ENCODE results near the gene SS18.

The SS18 gene

DNA sequence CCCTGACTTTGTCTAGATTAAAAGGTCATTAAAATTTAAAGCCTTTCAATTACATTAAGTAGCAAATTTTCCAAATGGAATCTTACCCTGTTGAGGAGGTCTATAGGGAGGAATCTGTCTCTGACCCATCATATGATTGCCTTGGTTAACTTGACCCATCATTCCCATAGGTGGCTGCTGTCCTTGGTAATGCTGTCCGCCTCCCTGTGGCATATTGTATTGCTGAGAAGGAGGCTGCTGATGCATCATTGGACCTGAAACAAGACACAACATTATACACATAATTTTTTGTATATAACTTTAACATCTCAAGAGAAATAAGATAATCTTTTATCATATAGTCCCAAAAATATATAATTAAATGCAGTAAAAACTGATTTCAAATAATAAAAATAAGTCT is 51.2 kb downstream of the SS18 start:
- Histone ChIP-seq H3K9me3 (ENCODE audit: control insufficient read depth in 2 of 2, low read length in 2 of 2) (no peaks in the 10 kb centered on the region), H3K4me3 (ENCODE audit: low read length in 2 of 2) (no peak overlapping the region), H3K27me3 (ENCODE audit: control insufficient read depth in 1 of 2, insufficient read depth in 2 of 2, low read length in 2 of 2) (no peaks in the 10 kb centered on the region), H3K27ac (ENCODE audit: low read length) (no peak overlapping the region), H3K9ac (ENCODE audit: low read length in 2 of 2) (no peak overlapping the region), H3K36me3 (ENCODE audit: control insufficient read depth in 2 of 2, insufficient read depth in 2 of 2, low read length in 2 of 2) (peaks cover 20% of the 10 kb centered on the region in 2 donors), H3K4me1 (ENCODE audit: control insufficient read depth, insufficient read depth, low read length) (no peaks in the 10 kb centered on the region)

DNA sequence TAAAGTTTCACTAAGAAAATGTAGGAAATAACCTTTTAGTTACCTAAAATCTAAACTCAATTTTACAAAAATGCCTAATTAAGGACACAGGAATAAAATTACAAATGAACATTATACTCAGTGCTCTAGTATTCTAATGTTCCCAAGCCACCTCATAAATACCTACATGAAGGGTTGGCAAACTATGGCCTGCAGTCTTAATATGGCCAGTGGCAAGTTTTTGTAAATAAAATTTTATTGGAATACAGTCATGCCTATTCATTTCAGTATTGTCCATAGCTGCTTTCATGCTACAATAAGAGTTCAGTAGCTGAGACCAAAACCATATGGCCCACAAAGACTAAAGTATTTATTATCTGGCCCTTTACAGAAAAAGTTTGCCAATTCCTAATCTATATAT is 53.8 kb downstream of the SS18 start:
- Histone ChIP-seq H3K9me3 (ENCODE audit: control insufficient read depth in 2 of 2, low read length in 2 of 2) (no peaks in the 10 kb centered on the region), H3K4me3 (ENCODE audit: low read length in 2 of 2) (no peak overlapping the region), H3K36me3 (ENCODE audit: control insufficient read depth in 2 of 2, insufficient read depth in 2 of 2, low read length in 2 of 2) (peaks cover 27 to 39% of the 10 kb centered on the region in 2 donors), H3K27ac (ENCODE audit: low read length) (no peak overlapping the region), H3K9ac (ENCODE audit: low read length in 2 of 2) (no peak overlapping the region), H3K27me3 (ENCODE audit: control insufficient read depth in 1 of 2, insufficient read depth in 2 of 2, low read length in 2 of 2) (no peaks in the 10 kb centered on the region), H3K4me1 (ENCODE audit: control insufficient read depth, insufficient read depth, low read length) (no peaks in the 10 kb centered on the region)

DNA sequence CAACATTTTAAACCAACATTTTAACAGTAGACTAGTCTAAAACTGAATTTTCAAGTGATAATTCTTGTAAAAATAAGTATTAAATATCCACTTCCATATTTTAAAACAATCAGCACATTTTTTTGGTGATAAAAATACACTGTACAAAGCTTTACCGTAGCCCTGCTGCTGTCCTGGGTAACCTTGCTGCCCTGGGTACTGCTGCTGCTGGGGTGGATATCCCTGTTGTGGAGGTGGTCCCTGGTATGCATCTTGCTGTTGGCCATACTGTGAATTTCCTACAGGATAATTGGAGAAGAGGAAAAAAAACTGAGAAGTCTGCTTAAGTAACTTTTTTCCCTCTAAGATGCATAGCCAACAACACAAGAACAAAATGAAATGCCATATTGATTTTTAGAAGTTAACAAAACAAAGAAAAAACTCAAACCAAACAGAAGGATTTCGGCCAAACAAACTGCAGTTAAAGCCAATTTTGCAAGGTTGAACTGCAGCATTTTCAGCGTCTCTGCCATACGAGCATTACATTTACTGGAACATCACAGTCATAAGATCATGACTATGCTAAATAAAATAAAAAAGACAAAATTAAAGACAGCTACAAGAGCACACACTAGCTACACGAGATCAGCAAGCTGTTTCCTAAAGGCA is 55.4 kb downstream of the SS18 start:
- H3K27ac ChIP-seq (ENCODE audit: low read length): no peak overlapping the region
- H3K9ac ChIP-seq (ENCODE audit: low read length in 2 of 2): no peak overlapping the region
- H3K36me3 ChIP-seq (ENCODE audit: control insufficient read depth in 2 of 2, insufficient read depth in 2 of 2, low read length in 2 of 2): peaks cover 32 to 48% of the 10 kb centered on the region in 2 donors
- no peak overlapping the region for H3K4me3 ChIP-seq (ENCODE audit: low read length in 2 of 2)
- no peaks in the 10 kb centered on the region for H3K4me1 ChIP-seq (ENCODE audit: control insufficient read depth, insufficient read depth, low read length)
- H3K9me3 ChIP-seq (ENCODE audit: control insufficient read depth in 2 of 2, low read length in 2 of 2): no peaks in the 10 kb centered on the region
- H3K27me3 ChIP-seq (ENCODE audit: control insufficient read depth in 1 of 2, insufficient read depth in 2 of 2, low read length in 2 of 2): no peaks in the 10 kb centered on the region

DNA sequence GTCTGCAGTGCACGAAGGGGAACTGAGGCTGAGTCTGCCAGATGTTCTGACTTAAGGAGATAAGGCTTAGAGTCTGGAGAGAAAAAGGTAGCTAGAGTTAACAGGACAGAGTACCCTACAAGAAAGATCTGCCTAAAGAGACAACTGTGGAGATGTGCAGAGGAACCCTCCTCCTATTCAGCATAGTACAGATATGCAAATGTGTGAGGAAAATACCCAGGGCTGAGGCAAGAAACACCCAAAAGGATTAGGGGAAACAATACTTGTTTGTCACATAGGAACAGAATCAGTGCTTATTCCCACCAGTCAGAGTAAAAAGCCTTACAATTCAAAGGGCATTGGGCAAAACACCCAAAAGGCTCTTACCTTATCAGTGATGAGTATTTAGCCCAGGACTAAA is 67.8 kb downstream of the SS18 start:
- H3K4me3 ChIP-seq (ENCODE audit: low read length in 2 of 2): no peak overlapping the region
- no peaks in the 10 kb centered on the region for H3K27me3 ChIP-seq (ENCODE audit: control insufficient read depth in 1 of 2, insufficient read depth in 2 of 2, low read length in 2 of 2)
- no peaks in the 10 kb centered on the region for H3K4me1 ChIP-seq (ENCODE audit: control insufficient read depth, insufficient read depth, low read length)
- H3K9ac ChIP-seq (ENCODE audit: low read length in 2 of 2): no peak overlapping the region
- H3K36me3 ChIP-seq (ENCODE audit: control insufficient read depth in 2 of 2, insufficient read depth in 2 of 2, low read length in 2 of 2): peaks cover 28 to 37% of the 10 kb centered on the region in 2 donors
- H3K27ac ChIP-seq (ENCODE audit: low read length): no peak overlapping the region
- H3K9me3 ChIP-seq (ENCODE audit: control insufficient read depth in 2 of 2, low read length in 2 of 2): no peaks in the 10 kb centered on the region

DNA sequence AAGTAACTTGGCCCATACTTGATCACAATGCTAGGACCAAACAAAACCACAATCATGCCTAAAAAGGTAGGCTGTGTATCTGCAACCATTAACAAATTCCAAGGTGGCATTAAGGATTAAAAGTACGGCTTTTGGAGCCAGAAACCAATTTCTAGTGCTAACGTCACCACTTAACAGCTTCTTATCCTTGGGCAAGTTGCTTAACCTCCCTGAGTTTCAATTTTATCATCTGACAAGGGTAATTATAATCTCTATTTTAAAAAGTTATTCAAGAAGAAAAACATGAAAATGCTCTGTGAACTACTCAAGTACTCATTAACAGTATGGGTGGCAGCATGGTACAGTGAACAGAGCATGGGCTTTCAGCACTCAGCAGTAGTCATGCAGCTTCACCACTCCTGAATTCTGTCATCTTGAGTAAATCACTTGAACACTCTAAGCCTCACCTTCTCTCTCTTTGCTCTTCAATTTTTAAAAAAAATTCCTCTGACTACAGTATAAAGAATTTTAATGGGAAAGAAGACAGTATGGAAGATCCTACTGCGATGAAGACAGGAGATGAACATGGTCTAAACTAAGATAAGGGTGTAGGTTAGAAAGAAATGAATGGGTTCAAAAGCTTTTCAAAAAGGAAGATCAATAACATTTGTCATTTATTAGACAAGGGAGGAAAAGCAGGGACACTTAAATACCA is 69.2 kb downstream of the SS18 start:
- Histone ChIP-seq H3K4me1 (ENCODE audit: control insufficient read depth, insufficient read depth, low read length) (no peaks in the 10 kb centered on the region), H3K27ac (ENCODE audit: low read length) (no peak overlapping the region), H3K9me3 (ENCODE audit: control insufficient read depth in 2 of 2, low read length in 2 of 2) (no peaks in the 10 kb centered on the region), H3K9ac (ENCODE audit: low read length in 2 of 2) (no peak overlapping the region), H3K4me3 (ENCODE audit: low read length in 2 of 2) (no peak overlapping the region), H3K36me3 (ENCODE audit: control insufficient read depth in 2 of 2, insufficient read depth in 2 of 2, low read length in 2 of 2) (peaks cover 28 to 36% of the 10 kb centered on the region in 2 donors), H3K27me3 (ENCODE audit: control insufficient read depth in 1 of 2, insufficient read depth in 2 of 2, low read length in 2 of 2) (no peaks in the 10 kb centered on the region)

DNA sequence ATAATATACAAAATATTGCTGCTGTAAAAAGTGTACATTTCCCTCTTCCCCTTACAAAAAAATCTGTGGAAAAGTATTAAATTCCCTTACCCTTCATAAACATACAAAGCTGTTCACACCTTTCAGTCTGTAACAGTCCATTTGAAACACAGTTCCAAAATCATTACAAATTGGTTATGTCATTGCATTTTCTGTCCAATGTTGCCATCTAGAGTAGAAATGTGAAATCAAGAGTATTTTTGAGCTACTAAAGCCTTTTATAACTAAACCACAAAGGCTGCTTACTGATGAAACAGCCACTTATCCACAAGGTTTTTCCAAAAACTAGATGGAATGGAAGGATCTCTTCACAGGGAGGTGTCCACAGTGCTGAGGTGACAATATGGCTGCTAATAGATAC is 72.5 kb downstream of the SS18 start:
- H3K36me3 ChIP-seq (ENCODE audit: control insufficient read depth in 2 of 2, insufficient read depth in 2 of 2, low read length in 2 of 2): peaks cover 27 to 30% of the 10 kb centered on the region in 2 donors
- H3K4me1 ChIP-seq (ENCODE audit: control insufficient read depth, insufficient read depth, low read length): no peaks in the 10 kb centered on the region
- H3K27me3 ChIP-seq (ENCODE audit: control insufficient read depth in 1 of 2, insufficient read depth in 2 of 2, low read length in 2 of 2): no peaks in the 10 kb centered on the region
- H3K9me3 ChIP-seq (ENCODE audit: control insufficient read depth in 2 of 2, low read length in 2 of 2): no peaks in the 10 kb centered on the region
- no peak overlapping the region for H3K4me3 ChIP-seq (ENCODE audit: low read length in 2 of 2)
- no peak overlapping the region for H3K27ac ChIP-seq (ENCODE audit: low read length)
- H3K9ac ChIP-seq (ENCODE audit: low read length in 2 of 2): no peak overlapping the region

DNA sequence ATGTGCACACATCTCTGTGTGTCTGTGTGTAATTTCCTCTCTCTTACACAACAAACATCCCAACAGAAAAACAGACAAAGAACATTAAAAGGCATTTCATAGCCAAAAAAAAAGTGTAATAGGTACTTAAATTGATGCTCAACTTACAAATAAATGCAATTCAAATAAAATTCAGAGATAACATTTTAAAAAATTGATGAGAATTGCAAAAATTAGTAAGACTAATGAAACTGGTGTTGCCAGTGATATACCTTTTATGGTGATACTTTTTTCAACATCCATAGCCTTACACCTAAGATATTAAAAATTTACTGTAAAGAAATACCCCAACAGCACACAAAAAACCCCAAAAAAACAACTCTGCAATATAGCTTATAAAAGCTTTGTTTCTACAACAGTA is 76.0 kb downstream of the SS18 start:
- Histone ChIP-seq H3K9ac (ENCODE audit: low read length in 2 of 2) (no peak overlapping the region), H3K27me3 (ENCODE audit: control insufficient read depth in 1 of 2, insufficient read depth in 2 of 2, low read length in 2 of 2) (no peaks in the 10 kb centered on the region), H3K9me3 (ENCODE audit: control insufficient read depth in 2 of 2, low read length in 2 of 2) (no peaks in the 10 kb centered on the region), H3K27ac (ENCODE audit: low read length) (no peak overlapping the region), H3K4me1 (ENCODE audit: control insufficient read depth, insufficient read depth, low read length) (no peaks in the 10 kb centered on the region), H3K36me3 (ENCODE audit: control insufficient read depth in 2 of 2, insufficient read depth in 2 of 2, low read length in 2 of 2) (peaks cover 14 to 16% of the 10 kb centered on the region in 2 donors), H3K4me3 (ENCODE audit: low read length in 2 of 2) (no peak overlapping the region)

DNA sequence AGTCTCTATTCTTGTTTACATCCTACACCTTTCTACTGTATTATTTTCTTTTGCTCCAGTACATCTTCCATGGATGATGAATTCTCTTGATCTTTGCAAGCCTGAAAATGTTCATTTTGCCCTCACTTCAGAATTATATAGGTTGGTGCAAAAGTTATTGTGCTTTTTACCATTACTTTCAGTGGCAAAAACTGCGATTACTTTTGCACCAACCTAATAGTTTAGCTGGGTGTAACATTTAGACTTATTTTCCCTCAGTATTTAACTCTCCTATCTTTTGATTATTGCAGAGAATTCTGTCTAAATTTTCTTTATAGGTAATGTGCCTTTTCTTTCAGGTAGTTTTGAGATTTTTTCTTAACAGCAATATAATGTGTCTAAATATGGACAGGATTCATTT is 81.8 kb downstream of the SS18 start:
- Histone ChIP-seq H3K27me3 (ENCODE audit: control insufficient read depth in 1 of 2, insufficient read depth in 2 of 2, low read length in 2 of 2) (no peaks in the 10 kb centered on the region), H3K27ac (ENCODE audit: low read length) (no peak overlapping the region), H3K9ac (ENCODE audit: low read length in 2 of 2) (no peak overlapping the region), H3K9me3 (ENCODE audit: control insufficient read depth in 2 of 2, low read length in 2 of 2) (no peaks in the 10 kb centered on the region), H3K4me1 (ENCODE audit: control insufficient read depth, insufficient read depth, low read length) (no peaks in the 10 kb centered on the region), H3K36me3 (ENCODE audit: control insufficient read depth in 2 of 2, insufficient read depth in 2 of 2, low read length in 2 of 2) (peaks cover 0 to under 1% of the 10 kb centered on the region in 2 donors), H3K4me3 (ENCODE audit: low read length in 2 of 2) (no peak overlapping the region)

DNA sequence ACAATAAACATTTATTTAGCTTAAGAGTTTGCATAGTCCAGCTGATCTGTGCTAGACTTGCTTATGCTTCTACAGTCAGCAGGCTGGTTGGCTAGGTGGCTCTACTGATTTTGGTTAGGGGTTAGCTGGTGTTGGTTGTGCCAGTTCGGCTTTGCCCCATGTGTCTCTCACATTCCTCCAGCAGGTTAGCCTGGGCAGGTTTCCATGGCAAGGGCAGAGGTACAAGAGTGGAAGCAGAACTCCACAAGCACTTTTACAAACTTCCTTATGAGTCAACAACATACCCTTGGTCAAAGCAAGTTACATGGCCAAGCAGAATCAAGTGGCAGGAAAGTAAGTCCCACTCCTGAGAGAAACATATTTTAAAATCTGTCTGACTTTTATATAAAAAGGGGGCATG is 82.3 kb downstream of the SS18 start:
- Histone ChIP-seq H3K27ac (ENCODE audit: low read length) (no peak overlapping the region), H3K4me1 (ENCODE audit: control insufficient read depth, insufficient read depth, low read length) (no peaks in the 10 kb centered on the region), H3K27me3 (ENCODE audit: control insufficient read depth in 1 of 2, insufficient read depth in 2 of 2, low read length in 2 of 2) (no peaks in the 10 kb centered on the region), H3K9me3 (ENCODE audit: control insufficient read depth in 2 of 2, low read length in 2 of 2) (no peaks in the 10 kb centered on the region), H3K9ac (ENCODE audit: low read length in 2 of 2) (no peak overlapping the region), H3K36me3 (ENCODE audit: control insufficient read depth in 2 of 2, insufficient read depth in 2 of 2, low read length in 2 of 2) (no peaks in the 10 kb centered on the region), H3K4me3 (ENCODE audit: low read length in 2 of 2) (no peak overlapping the region)

DNA sequence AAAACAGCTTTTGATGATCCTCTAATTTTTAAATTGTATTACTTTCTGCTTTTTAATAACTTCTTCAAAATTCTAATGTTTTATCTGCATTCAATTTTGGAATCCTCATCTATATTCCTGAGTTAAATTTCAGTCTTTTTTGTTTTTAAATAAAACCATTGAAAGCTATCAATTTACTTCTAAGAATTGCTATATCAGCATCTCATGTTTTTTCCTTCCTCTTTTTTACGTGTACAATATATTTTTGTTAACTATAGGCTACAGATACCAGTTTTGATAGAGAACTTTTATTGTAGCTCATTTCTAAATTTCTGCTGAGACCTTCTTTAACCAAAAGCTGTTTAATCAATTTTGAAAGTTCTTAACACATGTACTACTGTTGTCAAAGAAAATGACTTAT is 84.5 kb downstream of the SS18 start:
- Histone ChIP-seq H3K4me1 (ENCODE audit: control insufficient read depth, insufficient read depth, low read length) (no peaks in the 10 kb centered on the region), H3K9ac (ENCODE audit: low read length in 2 of 2) (no peak overlapping the region), H3K4me3 (ENCODE audit: low read length in 2 of 2) (no peak overlapping the region), H3K27ac (ENCODE audit: low read length) (no peak overlapping the region), H3K36me3 (ENCODE audit: control insufficient read depth in 2 of 2, insufficient read depth in 2 of 2, low read length in 2 of 2) (no peaks in the 10 kb centered on the region), H3K27me3 (ENCODE audit: control insufficient read depth in 1 of 2, insufficient read depth in 2 of 2, low read length in 2 of 2) (no peaks in the 10 kb centered on the region), H3K9me3 (ENCODE audit: control insufficient read depth in 2 of 2, low read length in 2 of 2) (no peaks in the 10 kb centered on the region)

DNA sequence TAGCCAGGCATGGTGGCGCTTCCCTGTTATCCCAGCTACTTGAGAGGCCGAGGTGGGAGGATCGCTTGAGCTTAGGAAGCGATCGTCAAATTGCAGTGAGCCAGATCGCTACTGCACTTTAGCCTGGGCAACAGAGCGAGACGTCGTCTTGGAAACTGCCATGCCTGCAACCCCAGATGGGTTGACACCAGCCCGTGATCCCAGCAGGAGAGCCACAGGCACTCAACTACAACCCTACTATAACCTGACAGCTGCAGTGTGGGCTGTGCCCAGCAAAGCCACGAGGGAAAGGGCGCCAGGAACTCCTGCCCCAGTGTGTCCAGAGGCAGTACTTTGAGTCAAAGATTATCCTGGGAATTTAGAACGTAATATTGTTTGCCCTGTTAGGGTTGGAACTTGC is 85.6 kb downstream of the SS18 start:
- Histone ChIP-seq H3K9ac (ENCODE audit: low read length in 2 of 2) (no peak overlapping the region), H3K9me3 (ENCODE audit: control insufficient read depth in 2 of 2, low read length in 2 of 2) (no peaks in the 10 kb centered on the region), H3K4me1 (ENCODE audit: control insufficient read depth, insufficient read depth, low read length) (no peaks in the 10 kb centered on the region), H3K4me3 (ENCODE audit: low read length in 2 of 2) (no peak overlapping the region), H3K27ac (ENCODE audit: low read length) (no peak overlapping the region), H3K36me3 (ENCODE audit: control insufficient read depth in 2 of 2, insufficient read depth in 2 of 2, low read length in 2 of 2) (no peaks in the 10 kb centered on the region), H3K27me3 (ENCODE audit: control insufficient read depth in 1 of 2, insufficient read depth in 2 of 2, low read length in 2 of 2) (no peaks in the 10 kb centered on the region)

Data from stomach smooth muscle (tissue), 2 donors.